Esophagus squamous epithelium (tissue), 5 donors: ENCODE measurements around the gene MTX1. TPM values are rescaled to one million over a fixed set of nuclear protein-coding genes. Genes with fewer than 3 reads are reported as not detected.

Source experiments
- DNase-seq: peaks from one replicate; lab custom pipeline; 2025; lab: John Stamatoyannopoulos, UW
- H3K27ac ChIP-seq, 4 donors: fragments of 200-600 bp; sonication (generic); one replicate each; pipeline ENCODE4 v1.5.1; 2016 to 2019; ENCODE audit warnings: mild to moderate bottlenecking in 1 of 4
- H3K27me3 ChIP-seq, 4 donors: fragments of 200-600 bp; sonication (generic); 1 replicate in 3 of 4; 2 replicates in 1 of 4; pipeline versions ENCODE4 v1.5.1 to v1.6.0; 2017 to 2021; ENCODE audit warnings: antibody characterized with exemption in 1 of 4
- H3K36me3 ChIP-seq, 3 donors: fragments of 200-600 bp; sonication (generic); one replicate each; pipeline ENCODE4 v1.5.1; 2016 to 2019
- H3K4me1 ChIP-seq, 3 donors: fragments of 200-600 bp; sonication (generic); one replicate each; pipeline ENCODE4 v1.5.1; 2017 to 2019
- H3K4me3 ChIP-seq, 4 donors: fragments of 200-600 bp; sonication (generic); 1 replicate in 3 of 4; 2 replicates in 1 of 4; pipeline ENCODE4 v1.5.1; 2016 to 2019; ENCODE audit warnings: mild to moderate bottlenecking in 2 of 4, moderate library complexity in 1 of 4
- H3K9me3 ChIP-seq, 3 donors: fragments of 200-600 bp; sonication (generic); one replicate each; pipeline ENCODE4 v1.5.1; 2016 to 2019
- POLR2A ChIP-seq, 4 donors: fragments of 450-650 bp; IDR thresholded peaks; one replicate each; pipeline ENCODE4 v1.6.1; 2017; ENCODE audit warnings: antibody characterized with exemption in 4 of 4, mild to moderate bottlenecking in 4 of 4, moderate library complexity in 3 of 4
- WGBS, 2 donors: methylation state at CpG; one replicate each; pipeline ENCODE4 v1.1.5; 2018; 5-methylcytosine and 5-hydroxymethylcytosine counted together
- intact Hi-C: fragments of 100-400 bp; cut with DNase I; formaldehyde crosslinking; loops from one replicate; pipeline ENCODE4 v1.15.0; 2022
- total RNA-seq, 4 donors: library from RNA; depleted of rRNA; stranded (reverse); fragments of >200 nt; gene quantifications; one replicate each; pipeline ENCODE4 v1.1.0, GENCODE V29; 2016
- TF ChIP-seq, protein P1 (sequence below), 6 experiments: fragments of 450-650 bp in 4 of 6; fragments of 200-600 bp in 2 of 6; sonication (generic) in 2 of 6; IDR thresholded peaks; one replicate each; pipeline ENCODE4 v1.5.1; 2016 to 2019; ENCODE audit warnings: antibody characterized with exemption in 6 of 6, mild to moderate bottlenecking in 4 of 6, moderate library complexity in 4 of 6
- donor health status: DM: yes; HTN: yes; CAD: no.

Gene MTX1
- total RNA-seq, 4 donors from 2014 or later, result 34.0 to 59.1 (median 42.9) TPM

- Histone ChIP-seq H3K27me3 (no peaks in the 10 kb centered on the region), H3K4me1 (peaks cover 0 to 43% (median 14%) of the 10 kb centered on the region in 3 donors), H3K27ac (peak overlapping the region in 2 of 4 donors; percentile 64 to 73), H3K4me3 (no peak overlapping the region), H3K9me3 (no peaks in the 10 kb centered on the region), H3K36me3 (no peaks in the 10 kb centered on the region)
- intact Hi-C loops, result no loop called here
- 77 to 84% methylated on average over 3 to 4 of the region's 4 CpGs for WGBS, 2 donors
- TF ChIP-seq POLR2A (IDR thresholded peaks at IDR 0.05), result no peak
- TF ChIP-seq, protein P1, sequence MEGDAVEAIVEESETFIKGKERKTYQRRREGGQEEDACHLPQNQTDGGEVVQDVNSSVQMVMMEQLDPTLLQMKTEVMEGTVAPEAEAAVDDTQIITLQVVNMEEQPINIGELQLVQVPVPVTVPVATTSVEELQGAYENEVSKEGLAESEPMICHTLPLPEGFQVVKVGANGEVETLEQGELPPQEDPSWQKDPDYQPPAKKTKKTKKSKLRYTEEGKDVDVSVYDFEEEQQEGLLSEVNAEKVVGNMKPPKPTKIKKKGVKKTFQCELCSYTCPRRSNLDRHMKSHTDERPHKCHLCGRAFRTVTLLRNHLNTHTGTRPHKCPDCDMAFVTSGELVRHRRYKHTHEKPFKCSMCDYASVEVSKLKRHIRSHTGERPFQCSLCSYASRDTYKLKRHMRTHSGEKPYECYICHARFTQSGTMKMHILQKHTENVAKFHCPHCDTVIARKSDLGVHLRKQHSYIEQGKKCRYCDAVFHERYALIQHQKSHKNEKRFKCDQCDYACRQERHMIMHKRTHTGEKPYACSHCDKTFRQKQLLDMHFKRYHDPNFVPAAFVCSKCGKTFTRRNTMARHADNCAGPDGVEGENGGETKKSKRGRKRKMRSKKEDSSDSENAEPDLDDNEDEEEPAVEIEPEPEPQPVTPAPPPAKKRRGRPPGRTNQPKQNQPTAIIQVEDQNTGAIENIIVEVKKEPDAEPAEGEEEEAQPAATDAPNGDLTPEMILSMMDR (IDR thresholded peaks at IDR 0.05), result no peak
- no peak for DNase-seq
These were observed 24.1 kb upstream of the MTX1 start for GRCh38 chr1:155184351-155184811.

DNA sequence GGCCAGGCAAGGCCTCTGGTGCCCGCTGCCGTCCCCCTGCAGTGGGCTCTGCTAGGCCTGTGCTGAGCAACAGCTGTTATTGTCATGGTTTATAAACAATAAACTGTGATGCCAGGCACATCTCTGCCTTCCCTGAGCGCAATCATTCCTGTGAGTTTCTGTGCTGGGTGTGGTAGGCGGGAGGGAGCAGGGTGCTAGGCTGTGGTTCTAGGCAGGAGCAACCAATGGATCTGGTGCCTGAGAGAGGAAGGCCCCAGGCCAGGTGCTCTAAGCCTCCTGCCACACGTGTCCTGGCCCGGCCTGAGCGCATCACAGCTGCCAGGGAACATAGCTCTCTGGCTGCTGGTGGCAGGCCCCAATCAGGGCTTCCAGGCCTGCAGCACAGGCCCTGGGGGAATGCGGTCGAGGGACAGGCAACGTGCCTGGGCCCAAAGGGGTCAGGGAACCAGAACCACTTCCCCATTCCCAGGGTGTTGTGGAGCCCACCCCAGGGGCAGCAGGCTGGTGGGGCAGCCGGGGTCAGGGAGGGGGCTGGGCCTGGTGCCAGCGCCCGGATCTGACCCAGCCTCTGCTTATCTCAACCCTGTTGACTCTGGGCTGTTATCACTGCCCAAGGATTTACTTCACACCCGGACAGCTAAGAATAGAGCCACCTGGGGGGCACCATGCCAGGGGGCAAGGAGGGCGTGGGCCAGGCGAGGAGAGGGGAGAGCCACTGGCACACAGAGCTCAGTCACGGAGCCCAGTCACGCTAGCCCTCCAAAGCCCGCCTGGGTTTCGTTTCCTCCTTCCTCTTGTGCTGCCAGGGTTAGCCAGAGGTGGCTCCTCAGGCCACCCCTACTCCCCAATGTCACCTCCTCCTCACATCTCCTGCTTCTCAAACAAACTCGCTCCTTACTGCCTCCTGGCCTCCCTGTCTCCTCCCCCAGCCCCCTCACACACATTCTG lies 23.4 kb upstream of the MTX1 start:
- DNase-seq, result no peak
- no peaks in the 10 kb centered on the region for H3K27me3 ChIP-seq
- no peak overlapping the region for H3K4me3 ChIP-seq
- no peaks in the 10 kb centered on the region for H3K9me3 ChIP-seq
- peak overlapping the region in 3 of 4 donors; percentile 17 to 73 (median 64) for H3K27ac ChIP-seq
- no peaks in the 10 kb centered on the region for H3K36me3 ChIP-seq
- H3K4me1 ChIP-seq, result peaks cover 0 to 43% (median 14%) of the 10 kb centered on the region in 3 donors
- WGBS, 2 donors, result 51 to 64% methylated on average over 7 to 8 of the region's 21 CpGs
- intact Hi-C loops, result no loop called here
- TF ChIP-seq, protein P1 (IDR thresholded peaks at IDR 0.05), result no peak
- no peak for TF ChIP-seq POLR2A (IDR thresholded peaks at IDR 0.05)

GRCh38 chr1:155185783-155186066 lies 22.8 kb upstream of the MTX1 start:
- Histone ChIP-seq H3K4me1 (peaks cover 0 to 42% (median 14%) of the 10 kb centered on the region in 3 donors), H3K27me3 (no peaks in the 10 kb centered on the region), H3K27ac (peak overlapping the region in 2 of 4 donors; percentile 64 to 73), H3K36me3 (no peaks in the 10 kb centered on the region), H3K9me3 (no peaks in the 10 kb centered on the region), H3K4me3 (no peak overlapping the region)
- WGBS, 2 donors, result 51 to 92% methylated on average over 2 to 4 of the region's 6 CpGs
- TF ChIP-seq, protein P1 (IDR thresholded peaks at IDR 0.05), result no peak
- TF ChIP-seq POLR2A (IDR thresholded peaks at IDR 0.05), result no peak
- intact Hi-C loops, result no loop called here
- no peak for DNase-seq

DNA sequence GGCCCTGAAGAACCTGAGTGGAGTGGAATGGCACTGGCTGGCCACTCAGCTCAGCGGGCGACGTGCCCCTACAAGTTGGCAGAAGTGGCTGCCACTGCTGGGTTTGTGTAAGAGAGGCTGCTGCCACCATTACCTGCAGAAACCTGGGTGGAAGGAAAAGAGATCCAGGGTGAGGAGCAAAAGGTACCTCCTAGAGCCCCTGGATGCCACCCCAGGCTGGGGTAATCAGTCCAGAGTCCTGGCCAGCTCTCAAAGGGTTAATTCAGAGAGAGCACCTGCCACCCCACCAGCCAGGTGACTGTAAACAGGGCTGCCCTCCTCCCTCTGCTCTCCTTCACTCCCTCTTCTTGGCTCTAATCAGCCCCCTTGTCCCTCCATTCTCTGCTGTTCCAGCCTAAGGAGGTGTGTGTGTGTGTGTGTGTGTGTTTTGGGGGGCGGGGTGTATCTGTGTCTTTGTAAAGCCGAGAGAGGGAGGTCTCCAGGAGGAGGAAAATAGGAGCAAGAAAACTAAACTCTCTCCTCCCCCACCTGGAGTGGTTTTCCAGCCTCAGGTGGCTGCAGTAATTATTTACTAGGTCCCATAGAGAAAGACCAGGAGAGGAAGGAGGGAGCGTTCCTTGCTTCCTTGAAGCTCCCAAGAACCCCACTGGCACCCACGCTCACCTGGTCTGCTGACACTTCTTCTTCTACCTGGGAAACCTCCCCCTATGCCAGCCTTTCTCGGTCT lies 22.3 kb upstream of the MTX1 start:
- intact Hi-C loops, result no loop called here
- Histone ChIP-seq H3K36me3 (no peaks in the 10 kb centered on the region), H3K9me3 (no peaks in the 10 kb centered on the region), H3K27ac (peak overlapping the region in 2 of 4 donors; percentile 32 to 73), H3K27me3 (no peaks in the 10 kb centered on the region), H3K4me1 (peaks cover 0 to 37% (median 14%) of the 10 kb centered on the region in 3 donors), H3K4me3 (peak overlapping the region in 1 of 4 donors; percentile 9)
- 7 to 68% methylated on average over 3 to 4 of the region's 8 CpGs for WGBS, 2 donors
- TF ChIP-seq POLR2A (IDR thresholded peaks at IDR 0.05), result no peak
- TF ChIP-seq, protein P1 (IDR thresholded peaks at IDR 0.05), result no peak
- no peak for DNase-seq
